ENCODE data around the gene HSF4. TPM values are rescaled to one million over a fixed set of nuclear protein-coding genes. Genes with fewer than 3 reads are reported as not detected.

Gene HSF4
- total RNA-seq, 1 donor: 5.8 TPM

DNA sequence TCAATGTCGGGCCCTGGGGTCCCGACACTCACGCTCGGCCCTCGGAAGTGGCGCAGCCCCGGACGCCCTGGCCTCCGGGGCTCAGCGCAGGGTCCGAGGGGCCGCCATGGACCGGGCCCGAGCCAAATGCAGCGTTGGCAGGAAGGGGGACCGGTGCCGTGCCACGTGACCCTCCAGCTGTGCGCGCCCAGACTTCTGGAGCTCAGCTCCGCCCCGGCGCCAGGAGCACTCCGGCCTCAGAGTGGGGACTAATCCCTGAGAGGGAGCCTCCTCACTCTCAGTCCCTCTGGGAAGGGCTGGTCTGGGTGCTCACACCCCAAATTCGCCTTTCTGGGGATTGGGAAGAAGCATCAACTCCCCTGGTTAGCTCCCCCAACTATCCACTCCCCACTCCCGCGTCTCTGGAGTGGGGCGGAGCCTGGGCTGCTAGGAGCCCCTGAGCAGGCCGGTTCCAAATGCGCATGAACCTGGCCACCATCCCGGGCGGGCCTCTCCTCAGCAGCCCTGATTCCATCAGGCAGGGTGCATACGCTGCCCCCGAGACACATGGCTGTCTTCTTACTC, 13.6 kb upstream of the HSF4 start, which contains the start of gene B3GNT9:
B3GNT9 (minus strand) TSS at position 166 of the 564 bp plus-strand sequence. CDS start 513 bp downstream, outside the sequence.
- Histone ChIP-seq H3K4me2 (ENCODE audit: insufficient read depth, low read length) (peak within 1 kb of the TSS; percentile 74), H3K27me3 (ENCODE audit: insufficient read depth, low read length) (no peaks in the 10 kb centered on the region), H3K4me1 (ENCODE audit: insufficient read depth, low read length) (peaks cover 5% of the 10 kb centered on the region), H4K20me1 (ENCODE audit: insufficient read depth, low read length) (peaks cover 24% of the 10 kb centered on the region), H3K79me2 (ENCODE audit: insufficient read depth, low read length) (peaks cover 9% of the 10 kb centered on the region), H3K9me3 (ENCODE audit: low read depth, low read length) (no peaks in the 10 kb centered on the region), H3K27ac (ENCODE audit: low read depth, low read length) (peak within 1 kb of the TSS; percentile 78), H3K4me3 (ENCODE audit: insufficient read depth, low read length) (peak within 1 kb of the TSS; percentile 89), H2AFZ (ENCODE audit: low read length) (peak within 1 kb of the TSS; percentile 80), H3K36me3 (ENCODE audit: insufficient read depth, low read length) (peaks cover 39% of the 10 kb centered on the region)
- TF ChIP-seq, protein P1, sequence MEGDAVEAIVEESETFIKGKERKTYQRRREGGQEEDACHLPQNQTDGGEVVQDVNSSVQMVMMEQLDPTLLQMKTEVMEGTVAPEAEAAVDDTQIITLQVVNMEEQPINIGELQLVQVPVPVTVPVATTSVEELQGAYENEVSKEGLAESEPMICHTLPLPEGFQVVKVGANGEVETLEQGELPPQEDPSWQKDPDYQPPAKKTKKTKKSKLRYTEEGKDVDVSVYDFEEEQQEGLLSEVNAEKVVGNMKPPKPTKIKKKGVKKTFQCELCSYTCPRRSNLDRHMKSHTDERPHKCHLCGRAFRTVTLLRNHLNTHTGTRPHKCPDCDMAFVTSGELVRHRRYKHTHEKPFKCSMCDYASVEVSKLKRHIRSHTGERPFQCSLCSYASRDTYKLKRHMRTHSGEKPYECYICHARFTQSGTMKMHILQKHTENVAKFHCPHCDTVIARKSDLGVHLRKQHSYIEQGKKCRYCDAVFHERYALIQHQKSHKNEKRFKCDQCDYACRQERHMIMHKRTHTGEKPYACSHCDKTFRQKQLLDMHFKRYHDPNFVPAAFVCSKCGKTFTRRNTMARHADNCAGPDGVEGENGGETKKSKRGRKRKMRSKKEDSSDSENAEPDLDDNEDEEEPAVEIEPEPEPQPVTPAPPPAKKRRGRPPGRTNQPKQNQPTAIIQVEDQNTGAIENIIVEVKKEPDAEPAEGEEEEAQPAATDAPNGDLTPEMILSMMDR (IDR thresholded peaks at IDR 0.05; ENCODE audit: extremely low read depth, low read depth, low read length): no peak
- peak; percentile 100 for DNase-seq (ENCODE audit: insufficient read length, low spot score, missing footprints)

DNA sequence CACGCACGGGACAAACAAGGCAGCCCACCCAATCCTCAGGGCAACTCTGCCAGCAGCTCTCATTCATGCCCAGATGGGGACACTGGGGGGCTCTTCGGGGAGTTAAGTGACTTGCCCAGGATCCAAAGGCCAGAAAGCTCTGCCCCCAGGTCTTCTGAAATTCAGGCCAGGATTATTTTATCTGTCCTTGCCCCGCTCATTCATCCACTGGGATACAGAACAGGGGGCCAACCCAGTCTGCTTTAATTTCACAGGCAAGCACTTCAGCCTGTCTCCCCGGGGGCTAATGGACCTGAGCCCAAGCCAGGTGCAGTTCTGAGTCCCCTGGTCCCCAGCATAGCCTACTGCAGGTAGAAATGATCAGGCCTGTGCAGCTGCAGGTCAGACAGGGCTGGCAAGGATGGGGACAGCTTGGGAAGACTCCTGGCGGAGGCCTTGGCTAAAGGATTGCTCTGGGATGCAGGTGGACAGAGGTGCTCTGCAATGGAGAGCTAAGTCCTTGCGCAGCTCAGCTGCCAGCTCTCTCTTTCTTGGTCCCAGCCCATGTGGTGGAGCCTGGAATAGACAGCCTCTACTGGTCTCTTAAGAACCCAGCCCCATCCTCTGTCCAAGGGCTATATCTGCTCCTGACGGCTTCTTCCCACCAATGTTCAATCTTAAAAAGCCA, 13.0 kb upstream of the HSF4 start:
- H3K36me3 ChIP-seq (ENCODE audit: insufficient read depth, low read length): peaks cover 35% of the 10 kb centered on the region
- H3K4me2 ChIP-seq (ENCODE audit: insufficient read depth, low read length): peak overlapping the region; percentile 74
- no peaks in the 10 kb centered on the region for H3K9me3 ChIP-seq (ENCODE audit: low read depth, low read length)
- peaks cover 9% of the 10 kb centered on the region for H3K79me2 ChIP-seq (ENCODE audit: insufficient read depth, low read length)
- peak overlapping the region; percentile 78 for H3K27ac ChIP-seq (ENCODE audit: low read depth, low read length)
- peaks cover 30% of the 10 kb centered on the region for H4K20me1 ChIP-seq (ENCODE audit: insufficient read depth, low read length)
- TF ChIP-seq, protein P1 (IDR thresholded peaks at IDR 0.05; ENCODE audit: extremely low read depth, low read depth, low read length): no peak
- H3K27me3 ChIP-seq (ENCODE audit: insufficient read depth, low read length): no peaks in the 10 kb centered on the region
- peak overlapping the region; percentile 80 for H2AFZ ChIP-seq (ENCODE audit: low read length)
- peak; percentile 92 for DNase-seq (ENCODE audit: insufficient read length, low spot score, missing footprints)
- peak overlapping the region; percentile 89 for H3K4me3 ChIP-seq (ENCODE audit: insufficient read depth, low read length)
- peaks cover 5% of the 10 kb centered on the region for H3K4me1 ChIP-seq (ENCODE audit: insufficient read depth, low read length)

DNA sequence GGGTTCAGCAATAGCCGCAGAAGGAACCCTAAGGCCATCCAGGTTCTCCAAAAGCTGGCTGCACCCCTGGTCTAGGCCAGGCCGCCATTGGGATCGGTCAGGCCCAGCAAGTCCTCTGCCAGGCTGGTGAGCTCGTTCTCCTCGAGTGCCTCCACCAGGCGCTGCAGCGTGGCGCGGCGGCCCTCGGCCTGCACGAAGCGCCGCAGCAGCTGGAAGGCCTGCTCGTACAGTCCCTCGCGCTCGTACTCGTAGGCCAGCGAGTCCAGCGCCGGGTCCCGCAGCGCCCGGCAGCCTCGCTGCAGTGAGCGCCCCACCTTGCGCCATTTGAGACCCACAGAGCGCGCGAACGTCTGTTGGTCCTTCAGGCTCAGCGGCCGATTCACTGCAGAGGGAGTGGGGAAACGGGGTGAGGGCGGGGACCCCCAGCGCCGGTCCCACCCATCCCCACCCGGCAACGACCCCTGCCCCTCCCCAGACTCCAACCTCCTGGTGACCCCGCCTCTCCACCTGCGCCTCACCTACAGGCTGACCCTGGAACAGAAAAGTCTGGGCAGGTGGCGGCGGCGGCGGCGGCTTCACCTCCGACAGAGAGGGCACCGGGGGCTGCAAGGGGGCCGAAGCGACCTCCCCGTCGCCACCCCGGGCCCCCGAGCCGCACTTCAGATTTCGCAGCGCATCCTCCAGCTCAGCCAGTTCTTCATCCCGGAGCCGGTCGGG, 9.8 kb upstream of the HSF4 start:
- peak overlapping the region; percentile 47 for H3K4me3 ChIP-seq (ENCODE audit: insufficient read depth, low read length)
- no peak overlapping the region for H2AFZ ChIP-seq (ENCODE audit: low read length)
- no peaks in the 10 kb centered on the region for H3K9me3 ChIP-seq (ENCODE audit: low read depth, low read length)
- peaks cover 6% of the 10 kb centered on the region for H3K36me3 ChIP-seq (ENCODE audit: insufficient read depth, low read length)
- peaks cover 9% of the 10 kb centered on the region for H3K79me2 ChIP-seq (ENCODE audit: insufficient read depth, low read length)
- no peaks in the 10 kb centered on the region for H3K27me3 ChIP-seq (ENCODE audit: insufficient read depth, low read length)
- peak; percentile 73 for DNase-seq (ENCODE audit: insufficient read length, low spot score, missing footprints)
- H3K27ac ChIP-seq (ENCODE audit: low read depth, low read length): no peak overlapping the region
- H3K4me1 ChIP-seq (ENCODE audit: insufficient read depth, low read length): peaks cover 5% of the 10 kb centered on the region
- TF ChIP-seq, protein P1 (IDR thresholded peaks at IDR 0.05; ENCODE audit: extremely low read depth, low read depth, low read length): no peak
- peak overlapping the region; percentile 79 for H3K4me2 ChIP-seq (ENCODE audit: insufficient read depth, low read length)
- H4K20me1 ChIP-seq (ENCODE audit: insufficient read depth, low read length): peaks cover 35% of the 10 kb centered on the region

Data from osteoblast (primary cell).